PC-9 (cell line): ENCODE data around the gene TMEM88.

ENCODE experiments used
- CTCF ChIP-seq: fragments of 200-600 bp; sonication (generic); conservative IDR thresholded peaks from 2 replicates; pipeline ENCODE4 v1.6.1; 2017; ENCODE audit warnings: mixed run types, antibody characterized with exemption, mild to moderate bottlenecking, moderate library complexity
- EZH2 ChIP-seq: fragments of 200-600 bp; sonication (generic); IDR thresholded peaks from 2 replicates; pipeline ENCODE4 v1.8.0; 2017; ENCODE audit warnings: antibody characterized with exemption, low read depth

- TF ChIP-seq CTCF (no peak), EZH2 (no peak)
These were observed 27.2 kb downstream of the TMEM88 start for GRCh38 chr17:7882068-7882467.
